Testis (tissue), 2 donors: ENCODE results near the gene EDA.

Source experiments
- POLR2A ChIP-seq: fragments of 450-650 bp; IDR thresholded peaks from one replicate; pipeline ENCODE4 v1.6.1; 2017; ENCODE audit warnings: antibody characterized with exemption, mild to moderate bottlenecking, moderate library complexity
- TF ChIP-seq, protein P1 (sequence below), 3 experiments: fragments of 450-650 bp in 2 of 3; fragments of 200-600 bp in 1 of 3; sonication (generic) in 1 of 3; IDR thresholded peaks; one replicate each; pipeline ENCODE4 v1.5.1; 2016 to 2019; ENCODE audit warnings: antibody characterized with exemption in 3 of 3, mild to moderate bottlenecking in 2 of 3, moderate library complexity in 1 of 3

DNA sequence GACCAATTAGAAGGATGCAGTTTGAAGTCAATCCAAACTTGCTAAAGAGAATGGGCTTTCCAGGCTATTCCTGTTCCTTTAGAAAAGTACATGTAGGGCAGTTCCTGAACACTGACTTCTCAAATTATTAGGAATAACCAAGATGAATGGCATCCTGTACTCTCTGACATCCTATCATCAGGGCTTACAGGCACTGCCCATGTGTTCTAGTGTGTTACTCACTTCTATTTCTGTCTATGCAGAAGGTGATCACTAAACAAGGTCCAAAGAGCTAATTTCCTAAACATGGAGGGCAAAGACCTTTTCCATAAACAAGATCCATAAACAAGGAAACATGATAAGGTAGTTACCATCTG is 380.2 kb downstream of the EDA start:
- no peak for TF ChIP-seq POLR2A
- TF ChIP-seq, protein P1, sequence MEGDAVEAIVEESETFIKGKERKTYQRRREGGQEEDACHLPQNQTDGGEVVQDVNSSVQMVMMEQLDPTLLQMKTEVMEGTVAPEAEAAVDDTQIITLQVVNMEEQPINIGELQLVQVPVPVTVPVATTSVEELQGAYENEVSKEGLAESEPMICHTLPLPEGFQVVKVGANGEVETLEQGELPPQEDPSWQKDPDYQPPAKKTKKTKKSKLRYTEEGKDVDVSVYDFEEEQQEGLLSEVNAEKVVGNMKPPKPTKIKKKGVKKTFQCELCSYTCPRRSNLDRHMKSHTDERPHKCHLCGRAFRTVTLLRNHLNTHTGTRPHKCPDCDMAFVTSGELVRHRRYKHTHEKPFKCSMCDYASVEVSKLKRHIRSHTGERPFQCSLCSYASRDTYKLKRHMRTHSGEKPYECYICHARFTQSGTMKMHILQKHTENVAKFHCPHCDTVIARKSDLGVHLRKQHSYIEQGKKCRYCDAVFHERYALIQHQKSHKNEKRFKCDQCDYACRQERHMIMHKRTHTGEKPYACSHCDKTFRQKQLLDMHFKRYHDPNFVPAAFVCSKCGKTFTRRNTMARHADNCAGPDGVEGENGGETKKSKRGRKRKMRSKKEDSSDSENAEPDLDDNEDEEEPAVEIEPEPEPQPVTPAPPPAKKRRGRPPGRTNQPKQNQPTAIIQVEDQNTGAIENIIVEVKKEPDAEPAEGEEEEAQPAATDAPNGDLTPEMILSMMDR (IDR thresholded peaks at IDR 0.05) = no peak
